ENCODE results near the gene COPB1.

DNA sequence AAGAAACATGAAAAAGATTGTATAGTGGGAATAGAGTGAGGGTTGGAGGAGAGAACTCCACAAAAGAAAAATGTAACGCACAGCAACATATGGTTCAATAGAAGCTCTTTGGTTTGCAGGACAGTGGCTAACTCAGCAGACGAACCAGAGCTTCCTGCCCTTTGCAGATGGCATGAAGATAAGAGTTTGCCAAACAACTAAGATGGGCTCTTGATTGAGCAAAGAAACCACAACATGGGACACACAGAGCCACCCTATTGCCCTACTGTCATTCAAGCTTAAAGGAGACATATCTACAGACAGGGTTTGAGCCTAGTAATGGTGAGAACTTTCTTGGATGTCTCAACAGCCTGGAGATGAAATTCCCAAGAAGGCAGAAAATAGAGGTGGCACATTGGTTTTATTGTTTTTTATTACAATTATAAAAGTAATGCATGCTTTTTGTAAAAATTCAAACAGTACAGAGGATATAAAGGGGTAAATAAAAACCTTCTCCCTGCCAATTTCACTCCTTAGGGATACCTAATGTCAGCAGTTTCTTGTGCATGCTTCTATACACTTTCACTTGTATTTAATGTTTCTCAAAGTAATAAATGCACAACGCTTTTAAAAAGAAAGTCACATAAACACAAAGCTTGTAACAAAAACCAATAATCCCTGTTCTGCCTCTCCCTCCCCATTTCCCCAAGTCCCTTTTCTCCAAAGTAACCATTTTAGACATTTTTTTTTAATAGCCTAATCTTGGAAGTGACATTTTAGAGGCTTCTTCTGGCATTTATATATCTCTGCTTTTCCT, 63.7 kb downstream of the COPB1 start:
- TF ChIP-seq, protein P1, sequence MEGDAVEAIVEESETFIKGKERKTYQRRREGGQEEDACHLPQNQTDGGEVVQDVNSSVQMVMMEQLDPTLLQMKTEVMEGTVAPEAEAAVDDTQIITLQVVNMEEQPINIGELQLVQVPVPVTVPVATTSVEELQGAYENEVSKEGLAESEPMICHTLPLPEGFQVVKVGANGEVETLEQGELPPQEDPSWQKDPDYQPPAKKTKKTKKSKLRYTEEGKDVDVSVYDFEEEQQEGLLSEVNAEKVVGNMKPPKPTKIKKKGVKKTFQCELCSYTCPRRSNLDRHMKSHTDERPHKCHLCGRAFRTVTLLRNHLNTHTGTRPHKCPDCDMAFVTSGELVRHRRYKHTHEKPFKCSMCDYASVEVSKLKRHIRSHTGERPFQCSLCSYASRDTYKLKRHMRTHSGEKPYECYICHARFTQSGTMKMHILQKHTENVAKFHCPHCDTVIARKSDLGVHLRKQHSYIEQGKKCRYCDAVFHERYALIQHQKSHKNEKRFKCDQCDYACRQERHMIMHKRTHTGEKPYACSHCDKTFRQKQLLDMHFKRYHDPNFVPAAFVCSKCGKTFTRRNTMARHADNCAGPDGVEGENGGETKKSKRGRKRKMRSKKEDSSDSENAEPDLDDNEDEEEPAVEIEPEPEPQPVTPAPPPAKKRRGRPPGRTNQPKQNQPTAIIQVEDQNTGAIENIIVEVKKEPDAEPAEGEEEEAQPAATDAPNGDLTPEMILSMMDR (conservative IDR thresholded peaks at IDR 0.05 in 1 of 2, IDR thresholded peaks at IDR 0.05 in 1 of 2; ENCODE audit: extremely low read depth in 1 of 2, insufficient read depth in 1 of 2, low read depth in 1 of 2, low read length in 2 of 2), result no peak
- no peak for TF ChIP-seq EZH2 (IDR thresholded peaks at IDR 0.05; ENCODE audit: borderline replicate concordance, low read length)
